Kidney epithelial cell (primary cell): ENCODE data around the gene CYP4F22. TPM values are rescaled to one million over a fixed set of nuclear protein-coding genes. Genes with fewer than 3 reads are reported as not detected.
"Not testable (repeated sequence)": the region's sequence is repeated elsewhere in the genome, so short reads cannot be mapped to it uniquely, and the experiment has no call there.

Experiments
- DNase-seq: peaks from one replicate; pipeline ENCODE4 v3.0.0-alpha.2; 2010; ENCODE audit warnings: low read depth
- H3K27me3 ChIP-seq: 2 replicates; pipeline ENCODE4 v1.6.0; 2011; ENCODE audit warnings: low read length; ENCODE audit not compliant: control insufficient read depth, insufficient read depth
- H3K36me3 ChIP-seq: 2 replicates; pipeline ENCODE4 v1.5.1; 2011; ENCODE audit warnings: low read length; ENCODE audit not compliant: control insufficient read depth, insufficient read depth
- H3K4me3 ChIP-seq: 2 replicates; pipeline ENCODE4 v1.5.1; 2011; ENCODE audit warnings: low read depth, mild to moderate bottlenecking, control low read depth, low read length
- total RNA-seq: library from RNA; depleted of rRNA; stranded (reverse); fragments of >200 nt; gene quantifications from 2 replicates; pipeline ENCODE4 v1.2.3, GENCODE V29; 2015
- TF ChIP-seq, protein P1 (sequence below): IDR thresholded peaks from 2 replicates; pipeline ENCODE4 v1.5.1; 2011; ENCODE audit warnings: mild to moderate bottlenecking, moderate library complexity, low read length, control low read depth, inconsistent platforms; ENCODE audit not compliant: insufficient read depth, poor library complexity, severe bottlenecking

The CYP4F22 gene
- total RNA-seq, 1 donor from 2014 or later, result not detected

DNA sequence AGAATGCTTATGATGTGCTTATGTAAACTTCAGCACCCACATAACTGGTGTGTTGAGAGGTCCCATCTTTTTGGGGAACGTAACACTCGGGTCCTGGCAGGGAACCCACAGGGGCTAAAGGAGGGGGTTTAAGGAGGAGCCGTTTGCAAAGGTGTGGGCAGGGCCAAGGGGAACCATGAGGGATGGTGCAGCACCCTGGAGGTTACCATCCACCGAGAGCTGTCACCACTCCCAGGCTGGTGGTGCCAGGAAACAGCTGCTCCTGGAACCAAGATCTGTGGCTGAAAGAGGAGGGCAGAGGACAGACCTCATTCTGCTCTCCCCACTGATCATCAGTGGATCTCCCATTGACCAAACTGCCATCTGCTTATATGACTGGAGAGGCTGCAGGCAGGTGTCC lies 83.5 kb downstream of the CYP4F22 start:
- DNase-seq, result no peak
- Histone ChIP-seq H3K27me3 (no peaks in the 10 kb centered on the region), H3K4me3 (no peak overlapping the region), H3K36me3 (no peaks in the 10 kb centered on the region)
- TF ChIP-seq, protein P1, sequence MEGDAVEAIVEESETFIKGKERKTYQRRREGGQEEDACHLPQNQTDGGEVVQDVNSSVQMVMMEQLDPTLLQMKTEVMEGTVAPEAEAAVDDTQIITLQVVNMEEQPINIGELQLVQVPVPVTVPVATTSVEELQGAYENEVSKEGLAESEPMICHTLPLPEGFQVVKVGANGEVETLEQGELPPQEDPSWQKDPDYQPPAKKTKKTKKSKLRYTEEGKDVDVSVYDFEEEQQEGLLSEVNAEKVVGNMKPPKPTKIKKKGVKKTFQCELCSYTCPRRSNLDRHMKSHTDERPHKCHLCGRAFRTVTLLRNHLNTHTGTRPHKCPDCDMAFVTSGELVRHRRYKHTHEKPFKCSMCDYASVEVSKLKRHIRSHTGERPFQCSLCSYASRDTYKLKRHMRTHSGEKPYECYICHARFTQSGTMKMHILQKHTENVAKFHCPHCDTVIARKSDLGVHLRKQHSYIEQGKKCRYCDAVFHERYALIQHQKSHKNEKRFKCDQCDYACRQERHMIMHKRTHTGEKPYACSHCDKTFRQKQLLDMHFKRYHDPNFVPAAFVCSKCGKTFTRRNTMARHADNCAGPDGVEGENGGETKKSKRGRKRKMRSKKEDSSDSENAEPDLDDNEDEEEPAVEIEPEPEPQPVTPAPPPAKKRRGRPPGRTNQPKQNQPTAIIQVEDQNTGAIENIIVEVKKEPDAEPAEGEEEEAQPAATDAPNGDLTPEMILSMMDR, result no peak

DNA sequence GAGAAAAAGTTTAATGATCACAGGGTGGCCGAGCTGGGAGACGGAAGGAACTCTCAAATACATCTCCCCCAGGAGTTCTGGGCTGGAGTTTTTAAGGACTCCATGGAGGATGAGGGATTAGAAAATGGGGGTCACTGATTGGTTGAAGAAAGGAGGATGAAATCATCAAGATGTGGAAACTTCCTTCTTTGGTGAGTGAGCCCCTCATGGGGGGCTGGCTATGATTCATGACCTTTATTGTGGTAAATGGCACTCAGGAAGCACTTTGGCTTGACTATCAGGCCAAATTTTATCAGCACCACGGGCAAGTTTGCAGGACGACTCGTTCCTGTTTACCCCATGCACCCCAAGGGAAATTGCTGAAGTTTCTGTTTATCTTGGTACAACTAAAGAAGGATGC lies 84.2 kb downstream of the CYP4F22 start:
- H3K36me3 ChIP-seq, H3K4me3 ChIP-seq, H3K27me3 ChIP-seq, DNase-seq: not testable (repeated sequence)

DNA sequence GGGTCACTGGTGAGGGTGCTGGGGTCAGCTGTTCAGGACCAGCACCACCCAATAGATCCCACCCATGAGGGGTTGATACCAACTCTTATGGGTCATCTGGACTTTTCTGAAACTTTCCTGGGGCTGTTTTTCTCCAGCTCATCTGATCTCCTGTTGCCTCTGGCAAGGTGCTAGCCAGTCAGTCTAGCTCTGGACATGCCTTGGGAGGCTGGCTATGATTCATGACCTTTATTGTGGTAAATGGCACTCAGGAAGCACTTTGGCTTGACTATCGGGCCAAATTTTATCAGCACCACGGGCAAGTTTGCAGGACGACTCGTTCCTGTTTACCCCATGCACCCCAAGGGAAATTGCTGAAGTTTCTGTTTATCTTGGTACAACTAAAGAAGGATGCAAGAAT lies 85.4 kb downstream of the CYP4F22 start:
- H3K27me3 ChIP-seq, DNase-seq, H3K36me3 ChIP-seq, H3K4me3 ChIP-seq: not testable (repeated sequence)

DNA sequence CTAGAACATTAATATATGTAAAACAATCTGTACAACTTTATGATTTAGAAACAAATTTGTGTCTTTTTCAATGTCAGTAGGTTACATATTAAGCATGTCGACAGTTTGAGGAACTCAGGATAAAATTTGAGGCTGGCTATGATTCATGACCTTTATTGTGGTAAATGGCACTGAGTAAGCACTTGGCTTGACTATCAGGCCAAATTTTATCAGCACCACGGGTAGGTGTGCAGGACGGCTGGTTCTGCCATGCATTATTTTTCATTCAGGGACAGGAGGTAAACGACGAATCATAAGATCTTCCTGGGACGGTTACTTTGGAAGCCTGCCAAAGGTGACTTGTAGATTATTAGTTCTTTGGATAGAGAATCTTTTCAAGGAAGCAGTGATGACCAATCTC lies 86.7 kb downstream of the CYP4F22 start:
- Histone ChIP-seq H3K36me3 (no peaks in the 10 kb centered on the region), H3K4me3 (no peak overlapping the region), H3K27me3 (no peaks in the 10 kb centered on the region)
- DNase-seq, result no peak
- TF ChIP-seq, protein P1, result no peak

Other genes with a start within 250 kb of the CYP4F22 start
- 42.4 and 48.1 TPM in 2 replicates for gene BRD4, start 176.0 kb upstream of the CYP4F22 start, total RNA-seq
- gene AKAP8, start 128.7 kb upstream of the CYP4F22 start, total RNA-seq, result 19.2 and 31.4 TPM in 2 replicates
- gene AKAP8L, start 89.5 kb upstream of the CYP4F22 start, total RNA-seq, result 74.7 and 79.8 TPM in 2 replicates
- 42.7 and 64.1 TPM in 2 replicates for gene WIZ, start 58.6 kb upstream of the CYP4F22 start, total RNA-seq
- gene RASAL3, start 44.0 kb upstream of the CYP4F22 start, total RNA-seq, result not detected in 2 replicates
- not detected in 2 replicates for gene PGLYRP2, start 29.0 kb upstream of the CYP4F22 start, total RNA-seq
- not detected in 2 replicates for gene CYP4F8, start 106.7 kb downstream of the CYP4F22 start, total RNA-seq
- not detected in 2 replicates for gene CYP4F3, start 132.4 kb downstream of the CYP4F22 start, total RNA-seq
- not detected in 2 replicates for gene CYP4F12, start 164.6 kb downstream of the CYP4F22 start, total RNA-seq
- not detected in 2 replicates for gene OR10H2, start 219.5 kb downstream of the CYP4F22 start, total RNA-seq
- gene OR10H3, start 229.5 kb downstream of the CYP4F22 start, total RNA-seq, result not detected in 2 replicates